Left lung (tissue), 10 donors: Measurements from ENCODE around the gene TUBAL3. TPM values are rescaled to one million over a fixed set of nuclear protein-coding genes. Genes with fewer than 3 reads are reported as not detected.

Experiments used
- ATAC-seq: fragments of 200-7000 bp; cut with Tn5 transposase; one replicate; pipeline ENCODE4 v1.9.1; 2020; ENCODE audit warnings: moderate library complexity
- DNase-seq, 4 donors: peaks; one replicate each; pipeline ENCODE4 v3.0.0-alpha.2; 2013 to 2020
- H3K27ac ChIP-seq, 2 donors: fragments of 200-600 bp; sonication (generic) in 1 of 2; one replicate each; pipeline versions ENCODE4 v1.5.0 to v1.8.0; 2020 to 2021
- H3K27me3 ChIP-seq, 2 donors: fragments of 200-600 bp; sonication (generic) in 1 of 2; one replicate each; pipeline versions ENCODE4 v1.5.0 to v1.8.0; 2020 to 2021
- H3K36me3 ChIP-seq, 2 donors: fragments of 200-600 bp; sonication (generic) in 1 of 2; one replicate each; pipeline versions ENCODE4 v1.5.0 to v1.8.0; 2020 to 2021
- H3K4me1 ChIP-seq, 2 donors: fragments of 200-600 bp; one replicate each; pipeline ENCODE4 v1.8.0; 2021
- H3K4me3 ChIP-seq, 2 donors: fragments of 200-600 bp; sonication (generic) in 1 of 2; one replicate each; pipeline versions ENCODE4 v1.5.0 to v1.8.0; 2020 to 2021; ENCODE audit warnings: mild to moderate bottlenecking in 1 of 2
- H3K9me3 ChIP-seq, 2 donors: fragments of 200-600 bp; sonication (generic) in 1 of 2; one replicate each; pipeline versions ENCODE4 v1.5.0 to v1.8.0; 2020 to 2021
- intact Hi-C, 2 donors: fragments of 100-400 bp; cut with DNase I; formaldehyde crosslinking; loops; one replicate each; pipeline versions ENCODE4 v1.11.2 to v1.14.2; 2022
- polyA plus RNA-seq, 6 donors: library from polyadenylated mRNA; unstranded; fragments of 120-200 nt; gene quantifications; one replicate each; pipeline ENCODE4 v1.2.1, GENCODE V29; 2013; ENCODE audit not compliant: insufficient read length in 6 of 6
- total RNA-seq, 2 donors: library from RNA; stranded (reverse); fragmentation: NEBNext Ultra II Directional; extraction: Animal tissue kit (Norgen Biotek cat#: 25700); gene quantifications; one replicate each; pipeline ENCODE4 v1.2.1, GENCODE V29; 2021
- TF ChIP-seq, protein P1 (sequence below), 2 donors: fragments of 200-600 bp; sonication (generic) in 1 of 2; IDR thresholded peaks; one replicate each; pipeline versions ENCODE4 v1.5.0 to v1.8.0; 2021; ENCODE audit warnings: antibody characterized with exemption in 2 of 2
- donor health status: DM: no; HTN: yes; CAD: no.
- donor health status: DM: no; HTN: no; CAD: no.

Gene TUBAL3
- total and polyA plus RNA-seq, 8 donors = 0.10 to 0.11 TPM; not detected in 6

DNA sequence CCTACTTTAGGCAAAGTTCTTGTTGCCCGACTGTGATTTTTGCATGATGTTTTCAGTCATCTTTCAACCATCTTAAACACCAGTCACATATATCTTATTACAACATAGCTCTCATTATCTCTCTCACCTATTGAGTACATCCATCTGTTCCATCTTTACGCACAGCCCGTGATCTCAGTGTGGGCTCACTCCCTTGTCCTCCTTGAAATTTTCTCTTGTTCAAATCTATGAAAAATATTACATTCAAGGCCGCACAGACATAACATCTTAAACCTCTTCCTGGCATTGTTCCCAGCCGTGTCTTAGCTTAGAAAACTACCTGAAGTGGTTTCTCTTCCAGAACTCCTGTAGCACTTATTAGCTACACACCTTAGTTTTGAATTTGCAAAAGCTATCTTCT, 40.4 kb upstream of the TUBAL3 start:
- no peaks in the 10 kb centered on the region for H3K27me3 ChIP-seq
- no peaks in the 10 kb centered on the region for H3K36me3 ChIP-seq
- H3K4me3 ChIP-seq = no peak overlapping the region
- peaks cover 4 to 33% of the 10 kb centered on the region in 2 donors for H3K4me1 ChIP-seq
- H3K9me3 ChIP-seq = no peaks in the 10 kb centered on the region
- H3K27ac ChIP-seq = no peak overlapping the region
- intact Hi-C loops = loop anchor here in 1 of 2 donors (10.0 kb wide), 1 partner anchor 180 kb away; no protein-coding TSS in a partner anchor
- ATAC-seq (no peak), DNase-seq (no peak)
- TF ChIP-seq, protein P1, sequence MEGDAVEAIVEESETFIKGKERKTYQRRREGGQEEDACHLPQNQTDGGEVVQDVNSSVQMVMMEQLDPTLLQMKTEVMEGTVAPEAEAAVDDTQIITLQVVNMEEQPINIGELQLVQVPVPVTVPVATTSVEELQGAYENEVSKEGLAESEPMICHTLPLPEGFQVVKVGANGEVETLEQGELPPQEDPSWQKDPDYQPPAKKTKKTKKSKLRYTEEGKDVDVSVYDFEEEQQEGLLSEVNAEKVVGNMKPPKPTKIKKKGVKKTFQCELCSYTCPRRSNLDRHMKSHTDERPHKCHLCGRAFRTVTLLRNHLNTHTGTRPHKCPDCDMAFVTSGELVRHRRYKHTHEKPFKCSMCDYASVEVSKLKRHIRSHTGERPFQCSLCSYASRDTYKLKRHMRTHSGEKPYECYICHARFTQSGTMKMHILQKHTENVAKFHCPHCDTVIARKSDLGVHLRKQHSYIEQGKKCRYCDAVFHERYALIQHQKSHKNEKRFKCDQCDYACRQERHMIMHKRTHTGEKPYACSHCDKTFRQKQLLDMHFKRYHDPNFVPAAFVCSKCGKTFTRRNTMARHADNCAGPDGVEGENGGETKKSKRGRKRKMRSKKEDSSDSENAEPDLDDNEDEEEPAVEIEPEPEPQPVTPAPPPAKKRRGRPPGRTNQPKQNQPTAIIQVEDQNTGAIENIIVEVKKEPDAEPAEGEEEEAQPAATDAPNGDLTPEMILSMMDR (IDR thresholded peaks at IDR 0.05) = no peak

GRCh38 chr10:5443429-5443828, 38.8 kb upstream of the TUBAL3 start:
- DNase-seq (no peak), ATAC-seq (no peak)
- H3K4me1 ChIP-seq = peaks cover 4 to 24% of the 10 kb centered on the region in 2 donors
- H3K27me3 ChIP-seq = no peaks in the 10 kb centered on the region
- no peak overlapping the region for H3K27ac ChIP-seq
- H3K36me3 ChIP-seq = no peaks in the 10 kb centered on the region
- no peaks in the 10 kb centered on the region for H3K9me3 ChIP-seq
- intact Hi-C loops = loop anchor here (5.0 to 10.0 kb wide), 2 partner anchors 179 to 181 kb away; no protein-coding TSS in a partner anchor
- H3K4me3 ChIP-seq = no peak overlapping the region
- TF ChIP-seq, protein P1 (IDR thresholded peaks at IDR 0.05) = no peak

GRCh38 chr10:5442990-5443370, 38.4 kb upstream of the TUBAL3 start:
- Histone ChIP-seq H3K36me3 (no peaks in the 10 kb centered on the region), H3K4me1 (peaks cover 4 to 21% of the 10 kb centered on the region in 2 donors), H3K27me3 (no peaks in the 10 kb centered on the region), H3K4me3 (no peak overlapping the region), H3K27ac (no peak overlapping the region), H3K9me3 (no peaks in the 10 kb centered on the region)
- ATAC-seq (no peak), DNase-seq (no peak)
- intact Hi-C loops = loop anchor here (5.0 to 10.0 kb wide), 2 partner anchors 179 to 182 kb away; no protein-coding TSS in a partner anchor
- TF ChIP-seq, protein P1 (IDR thresholded peaks at IDR 0.05) = no peak

GRCh38 chr10:5442065-5442989, 37.7 kb upstream of the TUBAL3 start:
- Histone ChIP-seq H3K27ac (no peak overlapping the region), H3K27me3 (no peaks in the 10 kb centered on the region), H3K9me3 (no peaks in the 10 kb centered on the region), H3K36me3 (no peaks in the 10 kb centered on the region), H3K4me3 (no peak overlapping the region), H3K4me1 (peaks cover 4 to 16% of the 10 kb centered on the region in 2 donors)
- intact Hi-C loops = loop anchor here (5.0 to 10.0 kb wide), 2 partner anchors 180 to 182 kb away; no protein-coding TSS in a partner anchor
- DNase-seq = peak in 1 of 4 donors; percentile 53
- TF ChIP-seq, protein P1 (IDR thresholded peaks at IDR 0.05) = peak; percentile 62 to 67
- peak; percentile 28 for ATAC-seq

GRCh38 chr10:5441106-5441505, 36.5 kb upstream of the TUBAL3 start:
- TF ChIP-seq, protein P1 (IDR thresholded peaks at IDR 0.05) = no peak
- intact Hi-C loops = loop anchor here (5.0 to 10.0 kb wide), 2 partner anchors 181 to 184 kb away; no protein-coding TSS in a partner anchor
- no peak for ATAC-seq

More at GRCh38 chr10:5441106-5441505, 36.5 kb upstream of the TUBAL3 start:
- Histone ChIP-seq H3K4me1 (peaks cover 3 to 8% of the 10 kb centered on the region in 2 donors), H3K4me3 (no peak overlapping the region), H3K27me3 (no peaks in the 10 kb centered on the region), H3K36me3 (no peaks in the 10 kb centered on the region), H3K27ac (no peak overlapping the region), H3K9me3 (no peaks in the 10 kb centered on the region)
- DNase-seq = no peak
